HEK293T (cell line): ENCODE measurements around the gene MINDY4.

Experiments used
- ARNT ChIP-seq: fragments of 450-650 bp; IDR thresholded peaks from 2 replicates; pipeline ENCODE4 v1.6.1; 2017; ENCODE audit warnings: mild to moderate bottlenecking
- FOXM1 ChIP-seq: fragments of 450-650 bp; IDR thresholded peaks from 2 replicates; pipeline ENCODE4 v1.6.1; 2017; ENCODE audit warnings: mild to moderate bottlenecking, borderline replicate concordance
- LEF1 ChIP-seq: fragments of 450-650 bp; IDR thresholded peaks from 2 replicates; pipeline ENCODE4 v1.6.1; 2017; ENCODE audit warnings: mild to moderate bottlenecking, borderline replicate concordance
- SP1 ChIP-seq: fragments of 450-650 bp; IDR thresholded peaks from 2 replicates; pipeline ENCODE4 v1.6.1; 2017
- TARDBP ChIP-seq: fragments of 450-650 bp; IDR thresholded peaks from 2 replicates; pipeline ENCODE4 v1.6.1; 2016
- TF ChIP-seq, protein P1 (sequence below): fragments of 450-650 bp; IDR thresholded peaks from 2 replicates; pipeline ENCODE4 v1.6.1; 2016

GRCh38 chr7:30842542-30843451, 71.6 kb downstream of the MINDY4 start:
- TF ChIP-seq FOXM1, result no peak
- TF ChIP-seq SP1, result no peak
- TF ChIP-seq, protein P1, sequence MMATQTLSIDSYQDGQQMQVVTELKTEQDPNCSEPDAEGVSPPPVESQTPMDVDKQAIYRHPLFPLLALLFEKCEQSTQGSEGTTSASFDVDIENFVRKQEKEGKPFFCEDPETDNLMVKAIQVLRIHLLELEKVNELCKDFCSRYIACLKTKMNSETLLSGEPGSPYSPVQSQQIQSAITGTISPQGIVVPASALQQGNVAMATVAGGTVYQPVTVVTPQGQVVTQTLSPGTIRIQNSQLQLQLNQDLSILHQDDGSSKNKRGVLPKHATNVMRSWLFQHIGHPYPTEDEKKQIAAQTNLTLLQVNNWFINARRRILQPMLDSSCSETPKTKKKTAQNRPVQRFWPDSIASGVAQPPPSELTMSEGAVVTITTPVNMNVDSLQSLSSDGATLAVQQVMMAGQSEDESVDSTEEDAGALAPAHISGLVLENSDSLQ, result no peak
- no peak for TF ChIP-seq ARNT
- TF ChIP-seq TARDBP, result no peak
- TF ChIP-seq LEF1, result no peak
